ENCODE data around the gene PGAP6. TPM values are rescaled to one million over a fixed set of nuclear protein-coding genes. Genes with fewer than 3 reads are reported as not detected.
"Not testable (repeated sequence)": the region's sequence is repeated elsewhere in the genome, so short reads cannot be mapped to it uniquely, and the experiment has no call there.

Gene PGAP6
- total RNA-seq, 2 experiments from 2014 or later: 30.6 to 31.5 TPM

GRCh38 chr16:383326-384051 lies 1.7 kb upstream of the PGAP6 start:
- Mint-ChIP-seq H3K27me3 (no peaks in the 10 kb centered on the region), H3K27ac (peak overlapping the region; percentile 3), H3K4me1 (ENCODE audit: low read depth) (peaks cover 22% of the 10 kb centered on the region), H3K9me3 (no peaks in the 10 kb centered on the region), H3K36me3 (no peaks in the 10 kb centered on the region), H3K4me3 (peak overlapping the region; percentile 78)
- CTCF ChIA-PET: interaction anchor here (1.0 to 3.5 kb wide), 3 partner anchors 8 to 42 kb away, joined by 3 to 10 read pairs (median 3); partner anchors contain the start of genes DECR2 and RAB11FIP3
- peak; percentile 79 for DNase-seq
- POLR2A ChIA-PET: interaction anchor here (0.7 to 1.2 kb wide), 3 partner anchors 9 to 253 kb away, joined by 3 read pairs; partner anchors contain the start of gene METTL26
- intact Hi-C loops (cut with micrococcal nuclease): no loop called here

- Mint-ChIP-seq H3K9me3 (no peaks in the 10 kb centered on the region), H3K27me3 (no peaks in the 10 kb centered on the region), H3K27ac (no peak overlapping the region), H3K4me3 (peak overlapping the region; percentile 68), H3K36me3 (no peaks in the 10 kb centered on the region), H3K4me1 (ENCODE audit: low read depth) (peaks cover 22% of the 10 kb centered on the region)
- intact Hi-C loops (cut with micrococcal nuclease): no loop called here
- POLR2A ChIA-PET: interaction anchor here (1.3 kb wide), 1 partner anchor 10 kb away, joined by 5 read pairs; the partner anchor contains the start of gene MRPL28
- DNase-seq: no peak
- CTCF ChIA-PET: interaction anchor here (0.6 to 3.5 kb wide), 2 partner anchors 11 to 274 kb away, joined by 3 to 10 read pairs; no protein-coding TSS in a partner anchor
Measured at GRCh38 chr16:381012-381788, 578 bp downstream of the PGAP6 start.

GRCh38 chr16:380762-381011 lies 1.1 kb downstream of the PGAP6 start:
- H3K36me3 Mint-ChIP-seq: no peaks in the 10 kb centered on the region
- peaks cover 22% of the 10 kb centered on the region for H3K4me1 Mint-ChIP-seq (ENCODE audit: low read depth)
- intact Hi-C loops (cut with micrococcal nuclease): no loop called here
- H3K4me3 Mint-ChIP-seq: peak overlapping the region; percentile 68
- H3K9me3 Mint-ChIP-seq: no peaks in the 10 kb centered on the region
- no peaks in the 10 kb centered on the region for H3K27me3 Mint-ChIP-seq
- no peak for DNase-seq
- ChIA-PET POLR2A (interaction anchor here (1.3 kb wide), 1 partner anchor 10 kb away, joined by 5 read pairs; the partner anchor contains the start of gene MRPL28), CTCF (interaction anchor here (0.6 to 3.5 kb wide), 3 partner anchors 11 to 273 kb away, joined by 3 to 10 read pairs (median 3); no protein-coding TSS in a partner anchor)
- H3K27ac Mint-ChIP-seq: no peak overlapping the region

- no peaks in the 10 kb centered on the region for H3K36me3 Mint-ChIP-seq
- peak overlapping the region; percentile 67 for H3K4me3 Mint-ChIP-seq
- H3K4me1 Mint-ChIP-seq (ENCODE audit: low read depth): peaks cover 22% of the 10 kb centered on the region
- intact Hi-C loops (cut with micrococcal nuclease): no loop called here
- POLR2A ChIA-PET: interaction anchor here (1.3 kb wide), 1 partner anchor 9 kb away, joined by 5 read pairs; the partner anchor contains the start of gene MRPL28
- no peak for DNase-seq
- no peaks in the 10 kb centered on the region for H3K9me3 Mint-ChIP-seq
- no peaks in the 10 kb centered on the region for H3K27me3 Mint-ChIP-seq
- CTCF ChIA-PET: interaction anchor here (0.6 to 3.5 kb wide), 3 partner anchors 12 to 273 kb away, joined by 3 to 10 read pairs (median 3); no protein-coding TSS in a partner anchor
- H3K27ac Mint-ChIP-seq: peak overlapping the region; percentile 38
Measured at GRCh38 chr16:379961-380761, 1.6 kb downstream of the PGAP6 start.

- Mint-ChIP-seq H3K4me3 (peak overlapping the region; percentile 67), H3K4me1 (ENCODE audit: low read depth) (peaks cover 22% of the 10 kb centered on the region), H3K27me3 (no peaks in the 10 kb centered on the region), H3K9me3 (no peaks in the 10 kb centered on the region), H3K27ac (no peak overlapping the region), H3K36me3 (no peaks in the 10 kb centered on the region)
- CTCF ChIA-PET: no interaction called here
- POLR2A ChIA-PET: no interaction called here
- DNase-seq: no peak
- intact Hi-C loops (cut with micrococcal nuclease): no loop called here
Measured at GRCh38 chr16:379183-379960, 2.4 kb downstream of the PGAP6 start.

- ChIA-PET CTCF (no interaction called here), POLR2A (no interaction called here)
- no peaks in the 10 kb centered on the region for H3K36me3 Mint-ChIP-seq
- H3K4me3 Mint-ChIP-seq: no peak overlapping the region
- no peaks in the 10 kb centered on the region for H3K27me3 Mint-ChIP-seq
- H3K27ac Mint-ChIP-seq: no peak overlapping the region
- no peaks in the 10 kb centered on the region for H3K9me3 Mint-ChIP-seq
- DNase-seq: no peak
- intact Hi-C loops (cut with micrococcal nuclease): no loop called here
- peaks cover 22% of the 10 kb centered on the region for H3K4me1 Mint-ChIP-seq (ENCODE audit: low read depth)
Measured at GRCh38 chr16:378821-379182, 3.0 kb downstream of the PGAP6 start.

- H3K27me3 Mint-ChIP-seq; H3K4me3 Mint-ChIP-seq; H3K27ac Mint-ChIP-seq; H3K9me3 Mint-ChIP-seq; DNase-seq; POLR2A ChIA-PET; H3K36me3 Mint-ChIP-seq; intact Hi-C loops (cut with micrococcal nuclease); CTCF ChIA-PET: not testable (repeated sequence)
- peaks cover 18% of the 10 kb centered on the region for H3K4me1 Mint-ChIP-seq (ENCODE audit: low read depth)
Measured at GRCh38 chr16:378113-378820, 3.5 kb downstream of the PGAP6 start.

GRCh38 chr16:377419-377951 lies 4.3 kb downstream of the PGAP6 start:
- Mint-ChIP-seq H3K9me3 (no peaks in the 10 kb centered on the region), H3K36me3 (no peaks in the 10 kb centered on the region), H3K4me1 (ENCODE audit: low read depth) (peaks cover 12% of the 10 kb centered on the region), H3K27ac (no peak overlapping the region), H3K4me3 (no peak overlapping the region), H3K27me3 (no peaks in the 10 kb centered on the region)
- ChIA-PET CTCF (no interaction called here), POLR2A (no interaction called here)
- no peak for DNase-seq
- intact Hi-C loops (cut with micrococcal nuclease): no loop called here

GRCh38 chr16:376817-377418 lies 4.9 kb downstream of the PGAP6 start:
- DNase-seq: no peak
- Mint-ChIP-seq H3K4me3 (no peak overlapping the region), H3K4me1 (ENCODE audit: low read depth) (peaks cover 10% of the 10 kb centered on the region), H3K27ac (no peak overlapping the region), H3K36me3 (peaks cover under 1% of the 10 kb centered on the region), H3K27me3 (no peaks in the 10 kb centered on the region), H3K9me3 (no peaks in the 10 kb centered on the region)
- ChIA-PET CTCF (no interaction called here), POLR2A (no interaction called here)
- intact Hi-C loops (cut with micrococcal nuclease): no loop called here

GRCh38 chr16:375927-376816 lies 5.6 kb downstream of the PGAP6 start:
- H3K36me3 Mint-ChIP-seq: peaks cover 3% of the 10 kb centered on the region
- intact Hi-C loops (cut with micrococcal nuclease): no loop called here
- H3K27me3 Mint-ChIP-seq: no peaks in the 10 kb centered on the region
- H3K9me3 Mint-ChIP-seq: no peaks in the 10 kb centered on the region
- ChIA-PET POLR2A (no interaction called here), CTCF (no interaction called here)
- H3K27ac Mint-ChIP-seq: no peak overlapping the region
- H3K4me1 Mint-ChIP-seq (ENCODE audit: low read depth): peaks cover 10% of the 10 kb centered on the region
- H3K4me3 Mint-ChIP-seq: no peak overlapping the region
- no peak for DNase-seq
